Jurkat, Clone E6-1 (cell line): Measurements from ENCODE around the gene MAP6. TPM values are rescaled to one million over a fixed set of nuclear protein-coding genes. Genes with fewer than 3 reads are reported as not detected.
"Not testable (repeated sequence)": the region's sequence is repeated elsewhere in the genome, so short reads cannot be mapped to it uniquely, and the experiment has no call there.

ENCODE experiments used
- DNase-seq: peaks from one replicate; pipeline ENCODE4 v3.0.0-alpha.2; 2011; ENCODE audit warnings: low read depth, low spot score
- H3K4me3 ChIP-seq: 2 replicates; pipeline ENCODE4 v1.5.1; 2011; ENCODE audit warnings: mild to moderate bottlenecking, low read length, control low read depth, moderate library complexity
- polyA plus RNA-seq: library from polyadenylated mRNA; unstranded; fragments of >200 nt; gene quantifications from one replicate; pipeline ENCODE4 v1.2.1, GENCODE V29; 2012; ENCODE audit warnings: missing spikeins; ENCODE audit not compliant: insufficient read length, insufficient read depth

MAP6 gene
- not detected for polyA plus RNA-seq

DNA sequence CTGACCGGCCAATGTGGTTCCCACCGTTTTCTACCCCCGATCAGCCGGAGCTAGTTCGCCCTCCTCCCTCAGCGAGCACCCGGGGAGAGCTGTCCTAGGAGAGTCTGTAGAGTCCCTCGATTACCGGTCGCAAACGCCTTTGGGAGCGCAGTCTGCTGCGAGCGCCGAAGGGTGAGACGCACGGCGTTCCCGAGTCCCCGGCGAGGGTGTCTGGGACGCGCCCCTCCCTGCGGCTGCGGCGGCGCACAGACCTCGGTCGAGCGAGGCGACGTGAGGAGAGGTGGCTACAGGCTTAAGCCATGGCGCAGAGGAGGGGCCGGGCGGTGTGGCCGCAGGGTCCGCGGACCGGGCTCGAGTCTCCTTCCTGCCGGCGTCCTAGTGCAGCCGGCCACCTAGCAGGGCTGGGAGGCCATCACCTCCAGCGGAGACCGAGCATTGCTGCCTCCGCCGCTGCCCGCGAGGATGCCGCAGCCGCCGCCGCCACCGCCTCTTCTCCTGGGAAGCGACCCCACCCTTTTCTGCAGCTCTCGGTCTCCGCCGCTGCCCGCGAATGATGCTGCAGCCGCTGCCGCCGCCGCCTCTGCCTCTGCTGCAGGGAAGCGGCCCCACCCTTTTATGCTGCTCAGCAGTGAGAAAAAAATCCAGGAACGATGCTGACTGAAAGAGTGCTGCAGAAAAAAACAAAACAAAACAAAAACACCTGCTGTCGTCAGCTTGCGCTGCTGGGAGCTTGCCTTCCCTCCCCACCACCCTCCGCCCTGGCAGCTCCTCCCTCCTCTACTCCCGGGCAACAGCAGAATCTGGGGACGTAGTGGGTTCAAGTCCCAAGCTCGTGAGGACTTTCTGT is at the start of gene MAP6:
Gene MAP6, minus strand, starts transcription at position 588 of the 847 bp plus-strand sequence. CDS start 669 bp downstream, outside the sequence.
- no peak for DNase-seq
- no peak within 1 kb of the TSS for H3K4me3 ChIP-seq

DNA sequence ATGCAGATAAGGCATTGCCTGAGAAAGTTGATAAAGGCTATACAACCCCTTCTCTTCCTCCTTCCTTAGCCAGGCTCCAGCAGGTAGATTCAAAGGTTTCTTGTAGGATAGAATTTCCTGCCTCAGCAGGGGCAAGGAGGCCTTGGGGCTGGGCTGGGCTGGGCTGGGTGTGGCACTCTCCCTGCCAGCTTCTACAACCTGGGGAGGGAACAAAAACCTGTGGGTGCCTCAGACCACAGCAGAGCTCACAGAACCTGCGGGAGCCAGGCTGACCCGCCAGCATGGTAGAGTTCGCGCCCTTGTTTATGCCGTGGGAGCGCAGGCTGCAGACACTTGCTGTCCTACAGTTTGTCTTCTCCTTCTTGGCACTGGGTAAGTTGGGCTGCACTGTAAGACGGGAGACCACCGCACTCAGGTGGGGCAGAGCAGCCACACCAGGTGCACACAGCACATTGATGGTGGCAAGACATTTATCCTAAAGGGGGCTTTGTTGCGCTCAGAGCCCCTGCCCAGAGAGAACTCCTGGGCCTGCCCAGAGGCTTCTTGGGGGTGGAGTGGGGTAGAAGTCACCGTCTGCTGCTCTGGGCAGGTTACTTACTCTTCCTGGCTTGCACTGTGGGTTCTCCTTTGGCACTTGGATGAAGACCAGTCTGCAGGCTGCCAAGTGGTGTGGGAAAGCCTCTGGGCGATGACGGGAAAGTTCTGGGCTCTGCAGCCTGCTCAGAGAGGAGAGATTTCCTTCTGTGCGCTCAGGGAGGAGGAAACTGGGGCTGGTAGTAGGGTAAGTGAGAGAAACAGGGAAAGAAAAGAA is 49.0 kb upstream of the MAP6 start, which contains the start of gene MOGAT2:
Gene MOGAT2, plus strand, starts transcription at position 231 of the 811 bp plus-strand sequence. Its CDS starts 51 bp downstream, at position 282.
- no peak within 1 kb of the TSS for H3K4me3 ChIP-seq
- no peak for DNase-seq

DNA sequence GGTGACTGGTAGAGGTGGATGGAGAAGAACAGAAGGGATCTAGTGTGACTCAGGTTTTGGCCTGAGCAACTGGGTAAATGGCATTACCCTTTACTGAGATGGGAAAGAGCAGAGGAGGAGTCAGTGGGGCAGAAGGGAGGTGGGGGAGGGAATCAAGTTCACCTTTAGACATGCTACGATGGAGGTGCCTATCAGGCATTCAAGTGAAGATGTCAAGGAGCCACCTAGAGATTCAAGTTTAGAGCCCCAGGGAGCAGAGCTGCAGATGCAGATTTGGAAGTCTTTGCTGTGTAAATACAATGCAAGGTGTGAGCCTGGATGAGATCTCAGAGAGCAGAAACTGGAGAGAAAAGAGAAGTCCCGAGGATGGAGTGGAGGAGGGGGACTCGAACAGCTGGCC is 47.8 kb upstream of the MAP6 start:
- no peak overlapping the region for H3K4me3 ChIP-seq
- no peak for DNase-seq

DNA sequence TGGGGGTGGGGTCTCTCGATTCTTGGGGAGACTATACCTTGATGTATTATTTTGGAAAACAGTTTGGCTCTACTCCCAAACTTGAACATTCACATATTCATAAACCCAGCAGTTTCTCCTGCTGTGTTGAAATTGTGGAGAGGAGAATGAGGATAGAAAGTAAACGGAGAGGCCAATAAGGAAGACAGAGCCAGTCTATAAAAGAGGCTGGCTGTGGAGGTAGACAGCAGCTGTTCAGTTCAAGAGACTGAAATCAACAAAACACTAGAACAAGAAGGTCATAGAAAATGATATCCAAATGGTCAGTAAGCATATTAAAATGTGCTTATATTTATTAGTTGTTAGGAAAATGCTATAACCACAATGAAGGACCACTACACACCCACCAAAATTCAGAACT is 46.9 kb upstream of the MAP6 start:
- no peak overlapping the region for H3K4me3 ChIP-seq
- DNase-seq = no peak

DNA sequence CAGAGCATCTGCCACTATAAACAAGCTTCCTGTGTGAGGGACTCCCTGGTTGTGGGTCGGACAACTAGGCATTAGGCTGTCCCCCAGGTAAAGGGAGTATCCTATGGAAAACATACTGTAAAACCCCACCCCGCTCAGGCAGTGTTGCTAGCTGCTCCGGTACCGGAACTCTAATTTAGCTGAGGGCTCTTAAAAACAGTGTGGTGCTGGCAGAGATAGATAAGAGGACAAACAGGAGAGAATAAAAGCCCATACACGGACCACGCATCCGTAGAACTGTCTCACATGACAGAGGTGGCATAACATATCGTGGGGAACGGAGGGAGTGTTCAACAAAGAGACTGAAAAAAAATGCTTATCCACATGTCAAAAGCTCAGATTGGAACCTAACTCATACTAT is 45.4 kb upstream of the MAP6 start:
- no peak overlapping the region for H3K4me3 ChIP-seq
- no peak for DNase-seq

DNA sequence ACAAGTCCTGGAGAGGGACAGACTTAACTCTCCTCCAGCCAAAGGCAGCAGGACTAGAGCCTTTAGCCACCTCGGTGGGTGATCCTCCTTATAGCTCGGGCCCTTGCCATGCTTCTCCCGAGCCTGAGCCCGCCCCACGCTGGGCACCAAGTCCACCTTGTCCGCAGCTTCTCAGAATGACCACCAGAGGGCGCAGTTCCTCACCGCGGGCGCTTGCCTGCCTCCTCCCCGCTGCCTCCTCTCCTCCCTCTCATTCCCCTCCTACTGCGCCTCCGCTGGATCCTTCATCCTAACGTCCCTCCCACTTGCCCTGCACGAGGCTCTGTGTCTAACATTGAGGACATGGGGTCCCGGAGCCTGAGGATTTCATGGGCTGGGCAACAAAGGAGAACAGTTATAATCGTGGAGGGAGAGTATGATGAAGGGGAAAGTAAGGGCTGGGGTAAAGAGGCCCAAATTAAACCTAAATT is 37.5 kb upstream of the MAP6 start:
- H3K4me3 ChIP-seq = no peak overlapping the region
- DNase-seq = peak; percentile 51

DNA sequence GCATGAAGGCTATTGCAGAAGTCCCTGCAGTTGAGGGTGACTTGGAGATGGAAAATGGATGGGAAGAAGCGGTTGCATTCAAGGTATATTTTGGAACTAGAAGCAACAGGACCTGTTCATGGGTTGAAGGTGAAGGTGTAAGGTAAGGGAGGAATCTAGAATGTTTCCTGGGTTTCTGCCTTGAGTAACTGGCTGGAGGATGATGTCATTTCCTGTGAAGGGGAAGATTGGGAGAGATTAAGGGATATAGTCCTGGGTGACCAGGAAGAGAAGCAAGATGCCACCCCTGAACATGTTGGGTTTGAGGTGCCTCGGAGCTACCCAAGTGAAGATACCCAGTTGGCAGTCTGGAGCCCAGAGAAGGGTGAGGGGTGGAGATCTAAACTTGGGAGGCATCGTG is 36.7 kb upstream of the MAP6 start:
- no peak for DNase-seq
- H3K4me3 ChIP-seq = no peak overlapping the region

DNA sequence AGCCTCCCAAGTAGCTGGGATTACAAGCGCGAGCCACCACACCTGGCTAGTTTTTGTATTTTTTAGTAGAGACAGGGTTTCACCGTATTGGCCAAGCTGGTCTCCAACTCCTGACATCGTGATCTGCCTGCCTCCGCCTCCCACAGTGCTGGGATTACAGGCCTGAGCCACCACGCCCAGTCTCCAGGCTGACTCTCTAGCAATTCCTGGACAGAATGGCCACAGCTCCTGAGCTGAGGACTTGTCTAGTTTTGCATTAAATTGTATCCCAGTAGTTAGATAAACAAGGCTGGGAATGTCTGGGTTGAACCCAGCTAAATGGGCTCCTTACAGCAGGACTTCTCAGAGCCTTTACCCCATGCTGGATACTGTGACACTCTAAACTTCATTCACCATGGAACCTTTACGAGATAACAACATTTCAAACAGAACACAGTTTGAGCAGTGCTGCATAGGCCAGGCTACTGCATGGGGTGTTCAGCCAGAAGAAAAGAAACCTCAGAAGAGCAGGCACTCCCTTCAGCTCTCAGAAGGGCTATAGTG is 34.9 kb upstream of the MAP6 start:
- DNase-seq = no peak
- no peak overlapping the region for H3K4me3 ChIP-seq

DNA sequence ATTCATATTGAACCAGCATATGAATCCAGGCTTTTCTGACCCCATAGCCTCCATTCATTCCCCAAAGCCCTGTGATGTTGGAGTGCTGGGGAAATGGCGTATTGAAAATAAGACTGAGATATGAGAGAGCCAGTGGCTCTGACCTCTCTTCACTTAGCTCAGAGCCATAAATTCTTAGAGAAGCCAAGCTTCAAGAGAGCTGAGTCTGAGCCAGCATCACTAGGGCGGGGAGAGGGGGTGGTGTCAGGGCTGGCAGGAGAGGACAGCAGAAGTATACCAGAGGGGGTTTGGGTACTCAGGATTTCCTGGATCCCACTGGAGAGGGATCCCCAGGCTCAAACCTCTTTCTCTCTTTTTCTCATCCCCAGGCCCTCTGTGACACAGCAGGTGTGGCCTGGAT is 32.1 kb upstream of the MAP6 start:
- DNase-seq = no peak
- H3K4me3 ChIP-seq = no peak overlapping the region

DNA sequence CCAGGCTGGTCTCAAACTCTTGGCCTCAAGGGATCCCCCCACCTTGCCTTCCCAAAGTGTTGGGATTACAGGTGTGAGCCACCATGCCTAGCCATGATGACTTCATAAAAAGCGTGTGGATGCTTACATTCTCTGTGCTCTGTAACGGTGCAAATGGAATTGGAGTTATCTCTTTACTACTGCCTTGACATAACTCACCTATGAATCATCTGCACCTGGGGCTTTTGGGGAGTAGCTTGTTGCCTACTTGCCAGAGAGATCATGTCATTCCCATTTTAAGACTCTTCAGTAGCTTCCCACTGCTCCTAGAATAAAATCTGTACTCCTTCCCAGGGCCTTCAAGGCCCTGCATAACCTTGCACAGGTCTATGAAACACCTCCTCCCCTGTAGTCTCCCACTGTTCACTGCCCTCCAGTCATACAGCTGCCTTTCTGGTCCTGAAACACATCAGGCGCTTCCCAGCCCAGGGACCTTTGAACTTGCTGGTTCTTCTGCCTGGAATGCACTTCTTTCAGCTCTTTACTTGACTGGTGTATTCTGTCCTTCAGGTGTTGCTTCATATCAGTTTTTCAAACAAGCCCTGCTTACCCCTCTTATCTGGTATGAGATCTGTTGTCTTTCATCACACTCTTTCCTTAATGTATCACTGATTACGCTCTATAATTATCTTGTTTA is 29.2 kb upstream of the MAP6 start:
- H3K4me3 ChIP-seq = no peak overlapping the region
- DNase-seq = no peak

DNA sequence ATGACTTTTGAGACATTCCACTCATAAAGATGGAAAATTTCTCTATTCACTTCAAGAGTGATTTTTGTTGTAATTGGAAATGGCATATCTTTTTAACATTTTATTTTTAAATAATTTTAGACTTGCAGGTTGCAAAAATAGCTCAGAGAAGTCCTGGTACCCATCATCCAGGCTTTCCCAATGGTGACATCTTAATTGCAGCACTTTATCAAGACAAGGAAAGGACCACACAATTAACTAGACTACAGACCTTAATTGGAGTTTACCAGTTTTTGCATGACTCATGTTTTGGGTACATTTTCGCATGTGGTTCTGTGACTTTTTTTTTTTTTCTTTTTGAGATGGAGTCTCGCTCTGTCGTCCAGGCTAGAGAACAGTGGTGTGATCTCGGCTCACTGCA is 23.0 kb upstream of the MAP6 start:
- H3K4me3 ChIP-seq = no peak overlapping the region
- no peak for DNase-seq

DNA sequence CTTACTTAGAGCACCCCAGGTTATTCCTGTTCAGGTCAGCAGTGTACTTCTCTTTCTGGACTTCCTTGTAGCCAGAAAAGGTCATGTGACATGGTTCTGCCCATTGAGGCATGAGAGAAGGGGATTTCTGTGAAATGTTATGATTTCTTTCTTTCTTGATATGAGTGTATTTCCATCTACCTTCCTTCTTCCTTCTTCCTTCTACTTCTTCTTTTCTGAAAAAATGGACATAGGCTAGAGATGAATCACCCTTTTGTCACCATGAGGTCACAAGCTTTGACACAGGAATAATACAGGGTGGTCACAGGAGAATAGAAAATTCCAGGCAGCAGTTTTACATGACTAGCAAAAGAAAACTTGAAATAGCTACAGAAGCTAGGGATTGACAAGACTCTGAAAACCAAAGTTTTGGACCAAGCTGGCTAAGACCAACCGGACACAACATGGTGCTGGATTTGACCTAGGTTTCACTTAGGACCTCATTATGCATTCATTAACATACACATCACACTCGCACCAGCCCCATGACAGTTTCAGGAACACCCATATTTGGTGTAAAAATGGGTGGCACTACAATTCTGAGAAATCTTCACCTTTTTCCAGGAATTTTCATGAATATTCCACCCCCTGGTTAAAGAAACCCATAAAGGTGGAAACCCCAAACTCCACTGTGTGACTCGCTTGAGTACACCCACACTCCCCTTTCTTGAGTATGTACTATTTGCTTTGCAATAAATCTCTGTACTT is 21.2 kb upstream of the MAP6 start:
- no peak overlapping the region for H3K4me3 ChIP-seq
- no peak for DNase-seq

DNA sequence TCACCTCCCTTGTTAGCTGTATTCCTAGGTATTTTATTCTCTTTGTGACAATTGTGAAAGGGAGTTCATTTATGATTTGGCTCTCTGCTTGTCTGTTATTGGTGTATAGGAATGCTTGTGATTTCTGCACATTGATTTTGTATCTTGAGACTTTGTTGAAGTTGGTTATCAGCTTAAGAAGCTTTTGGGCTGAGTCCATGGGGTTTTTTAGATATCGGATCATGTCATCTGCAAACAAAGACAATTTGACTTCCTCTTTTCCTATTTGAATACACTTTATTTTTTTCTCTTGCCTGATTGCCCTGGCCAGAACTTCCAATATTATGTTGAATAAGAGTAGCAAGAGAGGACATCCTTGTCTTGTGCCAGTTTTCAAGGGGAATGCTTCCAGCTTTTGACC is 15.0 kb upstream of the MAP6 start:
- DNase-seq, H3K4me3 ChIP-seq: not testable (repeated sequence)

DNA sequence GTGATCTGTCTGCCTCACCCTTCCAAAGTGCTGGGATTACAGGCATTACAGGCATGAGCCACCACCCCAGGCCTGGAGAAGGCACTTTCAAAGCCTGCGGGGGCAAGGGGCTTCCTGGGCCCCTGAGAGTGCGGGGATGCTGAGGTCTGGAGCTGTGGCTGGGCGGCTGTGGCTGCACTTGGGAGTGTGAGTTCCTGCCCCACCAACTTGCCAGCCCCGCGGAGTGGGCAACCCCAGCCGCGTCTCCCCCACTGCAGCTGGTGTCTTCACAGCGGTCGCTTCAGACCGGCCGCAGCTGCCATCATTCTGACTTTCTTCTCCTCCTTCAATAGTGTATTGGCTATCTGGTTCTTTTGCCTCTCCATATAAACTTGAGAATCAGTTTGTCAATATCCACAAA is 10.7 kb upstream of the MAP6 start:
- H3K4me3 ChIP-seq = no peak overlapping the region
- DNase-seq = no peak

DNA sequence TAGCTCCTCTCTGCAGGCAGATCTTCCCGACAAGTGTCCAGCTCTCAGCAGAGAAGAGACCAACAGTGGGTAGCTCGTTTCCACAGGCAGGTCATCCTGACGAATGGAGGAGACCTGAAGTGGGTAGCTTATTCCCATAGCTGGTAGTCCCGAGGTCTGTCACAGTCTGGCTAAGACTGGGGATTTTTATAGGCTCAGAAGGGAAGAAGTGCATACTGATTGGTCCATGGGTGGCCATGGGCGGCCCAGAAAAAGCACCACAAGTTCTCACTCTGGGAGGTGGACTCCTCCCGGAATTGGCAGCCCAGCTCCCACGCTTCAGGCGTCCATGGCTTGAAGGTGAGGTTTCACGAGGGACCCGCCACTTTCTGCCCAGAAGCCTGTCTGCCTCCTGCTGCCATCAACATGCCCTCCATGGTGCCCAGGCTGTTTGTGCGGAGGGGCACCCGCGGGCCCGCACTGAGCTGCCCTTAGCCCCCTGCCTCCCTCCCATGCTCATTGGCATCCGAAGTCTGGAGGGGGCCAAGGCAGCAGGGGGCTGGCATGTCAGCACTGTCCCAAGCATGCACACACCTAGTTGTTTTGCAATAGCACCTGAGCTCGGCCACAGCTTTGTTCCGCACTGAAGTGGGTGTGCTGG is 9.9 kb upstream of the MAP6 start:
- no peak for DNase-seq
- no peak overlapping the region for H3K4me3 ChIP-seq

DNA sequence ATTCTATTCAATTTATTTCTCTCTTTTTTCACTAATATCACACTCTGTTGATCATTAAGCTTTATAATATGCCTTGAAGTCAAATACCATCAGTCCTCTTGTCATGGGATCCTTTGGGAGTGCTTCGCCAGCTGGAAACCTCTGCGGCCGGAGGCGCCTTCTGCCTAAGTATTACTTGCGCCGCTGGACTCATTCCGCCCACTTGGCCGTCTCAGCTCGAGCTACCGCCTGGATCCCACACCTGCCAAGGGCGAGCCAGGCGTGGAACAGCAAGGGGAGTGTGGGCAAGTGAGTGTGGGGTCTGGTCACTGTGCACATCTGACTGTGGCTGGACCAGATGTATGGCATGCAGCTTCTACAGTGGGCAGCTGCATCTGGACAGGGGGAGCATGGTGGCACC is 9.1 kb upstream of the MAP6 start:
- H3K4me3 ChIP-seq = no peak overlapping the region
- DNase-seq = no peak

DNA sequence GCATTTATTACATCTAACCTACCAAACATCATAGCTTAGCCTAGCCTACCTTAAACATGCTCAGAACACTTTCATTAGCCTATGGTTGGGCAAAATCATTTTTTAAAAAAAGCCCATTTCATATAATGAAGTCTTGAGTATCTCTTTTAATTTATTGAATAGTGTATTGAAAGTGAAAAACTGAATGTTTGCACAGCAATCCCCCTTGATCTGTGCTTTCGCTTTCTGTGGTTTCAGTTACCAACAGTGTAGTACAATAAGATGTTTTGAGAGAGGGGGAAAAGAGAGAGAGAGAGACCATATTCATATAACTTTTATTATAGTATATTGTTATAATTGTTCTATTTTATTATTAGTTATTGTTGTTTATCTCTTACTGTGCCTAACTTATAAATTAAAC is 8.4 kb upstream of the MAP6 start:
- no peak overlapping the region for H3K4me3 ChIP-seq
- DNase-seq = no peak

DNA sequence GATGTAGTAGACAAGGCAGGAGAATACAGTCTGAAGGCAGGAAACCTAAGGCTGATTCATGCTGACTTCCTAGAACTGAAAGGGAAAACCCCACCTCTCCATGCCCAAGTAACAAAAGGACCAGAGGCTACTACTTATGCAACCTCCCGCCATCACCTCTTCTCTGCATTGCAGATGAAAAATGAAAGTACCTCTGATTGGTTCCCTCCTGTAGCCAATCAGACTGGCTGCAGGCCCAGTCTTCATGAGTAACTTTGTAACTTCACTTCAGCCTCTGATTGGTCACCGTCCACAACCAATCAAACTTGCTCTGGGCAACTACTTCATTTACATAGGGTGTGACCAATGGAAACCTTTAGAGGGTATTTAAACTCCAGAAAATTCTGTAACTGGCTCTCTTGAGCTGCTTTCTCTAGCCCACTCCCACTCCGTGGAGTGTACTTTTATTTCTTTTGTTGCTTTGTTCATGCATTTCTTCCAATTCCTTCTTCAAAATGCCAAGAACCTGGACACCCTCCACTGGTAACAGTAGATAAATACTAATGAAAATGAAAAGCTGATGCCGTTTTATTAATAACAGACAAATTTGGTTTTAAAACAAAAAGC is 5.2 kb upstream of the MAP6 start:
- peak; percentile 28 for DNase-seq
- H3K4me3 ChIP-seq = no peak overlapping the region
